Chondrocyte (in vitro differentiated cells): ENCODE data around the gene IDH3B. TPM values are rescaled to one million over a fixed set of nuclear protein-coding genes. Genes with fewer than 3 reads are reported as not detected.

Source experiments
- DNase-seq: peaks from one replicate; pipeline ENCODE4 v3.0.0; 2021; ENCODE audit warnings: mixed read lengths, low spot score
- H3K27ac Mint-ChIP-seq: one replicate; pipeline ENCODE4 v1.8.0; 2021; ENCODE audit warnings: mild to moderate bottlenecking, moderate library complexity, mixed read lengths; ENCODE audit not compliant: unreplicated experiment
- H3K27me3 Mint-ChIP-seq: 2 replicates; pipeline ENCODE4 v1.8.0; 2021; ENCODE audit warnings: low read depth, mixed read lengths
- H3K36me3 Mint-ChIP-seq: 2 replicates; pipeline ENCODE4 v1.8.0; 2021; ENCODE audit warnings: low read depth, mixed read lengths
- H3K4me1 Mint-ChIP-seq: 2 replicates; pipeline ENCODE4 v1.8.0; 2021; ENCODE audit warnings: low read depth, mild to moderate bottlenecking, mixed read lengths
- H3K4me3 Mint-ChIP-seq: one replicate; pipeline ENCODE4 v1.8.0; 2021; ENCODE audit warnings: mild to moderate bottlenecking, moderate library complexity, mixed read lengths; ENCODE audit not compliant: unreplicated experiment
- H3K9me3 Mint-ChIP-seq: 2 replicates; pipeline ENCODE4 v1.8.0; 2021; ENCODE audit warnings: low read depth, mixed read lengths
- CTCF ChIP-seq: fragments of 200-600 bp; sonication (generic); IDR thresholded peaks from 2 replicates; pipeline ENCODE4 v1.5.0; 2021; ENCODE audit warnings: antibody characterized with exemption, mild to moderate bottlenecking, moderate library complexity
- total RNA-seq: library from RNA; stranded (reverse); gene quantifications from 3 replicates; pipeline ENCODE4 v1.2.1, GENCODE V29; 2021

The IDH3B gene
- total RNA-seq, 1 donor from 2014 or later = 57.1 TPM

- peak; percentile 66 for DNase-seq
- Mint-ChIP-seq H3K4me1 (no peaks in the 10 kb centered on the region), H3K27ac (no peak overlapping the region), H3K4me3 (no peak overlapping the region), H3K36me3 (peaks cover 2% of the 10 kb centered on the region), H3K27me3 (peaks cover 23% of the 10 kb centered on the region), H3K9me3 (no peaks in the 10 kb centered on the region)
- TF ChIP-seq CTCF = no peak
Observed at GRCh38 chr20:2707353-2708072, 43.5 kb upstream of the IDH3B start.

DNA sequence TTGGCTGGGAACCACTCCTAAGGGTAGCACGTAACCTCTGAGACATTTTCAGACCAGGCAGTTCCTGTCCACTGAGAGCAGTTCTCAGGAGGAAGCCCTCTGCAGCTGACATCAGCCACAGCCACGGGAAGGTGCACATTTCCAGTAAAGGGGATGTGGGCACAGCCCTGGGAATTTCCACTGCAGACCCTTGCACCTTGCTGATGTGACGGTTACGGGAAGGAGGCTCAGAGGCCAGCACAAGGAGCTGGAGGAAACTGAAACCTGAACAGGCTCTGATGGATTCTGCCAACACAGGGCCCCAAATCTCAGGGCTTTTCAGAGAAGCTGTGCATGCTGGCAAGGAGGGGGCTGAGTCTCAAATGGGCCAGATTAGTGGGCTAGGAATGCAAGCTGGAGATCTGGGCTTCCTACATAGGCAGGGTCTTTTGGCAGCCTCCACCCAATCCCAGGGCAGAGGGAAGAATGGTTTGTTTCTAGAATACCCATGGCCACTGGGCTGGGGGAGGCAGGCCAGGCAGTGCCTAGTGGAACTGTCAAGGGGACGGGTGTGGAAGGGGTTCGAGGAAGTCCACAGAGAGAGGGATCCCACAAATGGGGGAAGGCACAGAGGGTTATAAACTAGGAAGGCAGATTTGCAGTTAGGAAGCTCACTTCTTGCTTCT is 42.8 kb upstream of the IDH3B start:
- TF ChIP-seq CTCF = no peak
- peaks cover 25% of the 10 kb centered on the region for H3K27me3 Mint-ChIP-seq
- H3K9me3 Mint-ChIP-seq = no peaks in the 10 kb centered on the region
- peaks cover 2% of the 10 kb centered on the region for H3K36me3 Mint-ChIP-seq
- peak; percentile 41 for DNase-seq
- H3K4me1 Mint-ChIP-seq = no peaks in the 10 kb centered on the region
- H3K4me3 Mint-ChIP-seq = no peak overlapping the region
- H3K27ac Mint-ChIP-seq = no peak overlapping the region

- peaks cover 30% of the 10 kb centered on the region for H3K27me3 Mint-ChIP-seq
- H3K9me3 Mint-ChIP-seq = no peaks in the 10 kb centered on the region
- H3K27ac Mint-ChIP-seq = no peak overlapping the region
- no peaks in the 10 kb centered on the region for H3K4me1 Mint-ChIP-seq
- no peak overlapping the region for H3K4me3 Mint-ChIP-seq
- H3K36me3 Mint-ChIP-seq = peaks cover 2% of the 10 kb centered on the region
- no peak for TF ChIP-seq CTCF
- DNase-seq = peak; percentile 63
Observed at GRCh38 chr20:2705931-2706645, 42.1 kb upstream of the IDH3B start.

DNA sequence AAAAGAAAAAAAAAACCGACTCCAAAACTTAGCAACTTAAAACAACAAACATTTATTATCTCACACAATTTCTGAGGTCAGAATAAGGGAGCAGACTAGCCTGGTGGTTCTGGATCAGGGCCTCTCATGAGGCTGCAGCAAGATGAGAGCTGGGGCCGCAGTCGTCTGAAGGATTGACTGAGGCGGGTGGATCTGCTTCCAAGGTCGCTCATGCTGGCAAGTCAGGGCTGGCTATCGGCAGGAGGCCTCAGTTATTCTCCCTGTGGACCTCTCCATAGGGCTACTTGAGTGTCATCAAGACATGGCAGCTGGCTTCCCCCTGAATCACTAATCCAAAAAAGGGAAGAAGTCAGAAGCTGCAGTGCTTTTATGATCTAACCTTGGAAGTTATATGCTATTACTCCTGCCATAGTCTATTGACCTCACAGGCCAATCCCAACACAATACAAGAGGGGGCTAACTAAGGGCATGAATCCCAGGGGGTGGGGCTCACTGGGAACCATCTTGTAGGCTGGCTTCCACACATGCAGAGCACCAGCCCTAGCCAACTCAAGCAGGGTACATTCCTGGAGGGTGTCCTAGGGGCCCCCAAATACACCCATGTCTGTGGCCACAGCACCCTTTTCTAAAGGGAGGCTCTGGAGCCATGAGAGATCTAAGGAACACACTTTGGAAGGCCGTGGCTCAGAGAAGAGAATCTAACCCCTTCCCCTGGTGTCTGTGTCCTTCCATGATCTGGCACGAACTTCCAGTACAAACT is 39.9 kb upstream of the IDH3B start:
- Mint-ChIP-seq H3K27ac (no peak overlapping the region), H3K4me3 (no peak overlapping the region), H3K9me3 (no peaks in the 10 kb centered on the region), H3K4me1 (no peaks in the 10 kb centered on the region), H3K27me3 (peaks cover 38% of the 10 kb centered on the region), H3K36me3 (peaks cover 5% of the 10 kb centered on the region)
- no peak for TF ChIP-seq CTCF
- DNase-seq = peak; percentile 63

DNA sequence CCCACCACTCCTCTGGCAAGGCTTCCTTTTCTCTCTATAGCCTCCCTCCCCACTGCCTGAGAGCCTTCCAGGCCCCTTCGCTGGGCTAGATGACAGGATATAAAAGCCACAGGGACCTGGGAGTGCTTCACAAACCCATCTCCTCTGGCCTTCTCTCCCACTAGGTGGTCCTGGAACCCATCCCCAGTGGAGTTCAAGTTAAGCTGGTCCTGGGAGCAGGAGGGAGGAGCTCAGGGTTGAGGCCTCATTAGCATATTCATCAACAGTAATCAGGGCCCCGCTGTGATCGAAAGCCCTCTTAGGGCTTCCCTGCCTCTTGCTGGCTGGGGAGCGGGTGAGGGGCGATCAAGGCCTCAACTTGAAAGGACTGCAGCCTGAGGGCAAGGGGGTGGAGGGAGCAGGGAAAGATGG is 37.7 kb upstream of the IDH3B start:
- no peak overlapping the region for H3K4me3 Mint-ChIP-seq
- H3K4me1 Mint-ChIP-seq = no peaks in the 10 kb centered on the region
- H3K27me3 Mint-ChIP-seq = peaks cover 41% of the 10 kb centered on the region
- peak; percentile 42 for DNase-seq
- TF ChIP-seq CTCF = no peak
- H3K9me3 Mint-ChIP-seq = no peaks in the 10 kb centered on the region
- peaks cover 5% of the 10 kb centered on the region for H3K36me3 Mint-ChIP-seq
- no peak overlapping the region for H3K27ac Mint-ChIP-seq
